ENCODE data around the gene IFNGR1. TPM values are rescaled to one million over a fixed set of nuclear protein-coding genes. Genes with fewer than 3 reads are reported as not detected.

The IFNGR1 gene
- total RNA-seq, 1 experiment from 2014 or later: 19.5 TPM

DNA sequence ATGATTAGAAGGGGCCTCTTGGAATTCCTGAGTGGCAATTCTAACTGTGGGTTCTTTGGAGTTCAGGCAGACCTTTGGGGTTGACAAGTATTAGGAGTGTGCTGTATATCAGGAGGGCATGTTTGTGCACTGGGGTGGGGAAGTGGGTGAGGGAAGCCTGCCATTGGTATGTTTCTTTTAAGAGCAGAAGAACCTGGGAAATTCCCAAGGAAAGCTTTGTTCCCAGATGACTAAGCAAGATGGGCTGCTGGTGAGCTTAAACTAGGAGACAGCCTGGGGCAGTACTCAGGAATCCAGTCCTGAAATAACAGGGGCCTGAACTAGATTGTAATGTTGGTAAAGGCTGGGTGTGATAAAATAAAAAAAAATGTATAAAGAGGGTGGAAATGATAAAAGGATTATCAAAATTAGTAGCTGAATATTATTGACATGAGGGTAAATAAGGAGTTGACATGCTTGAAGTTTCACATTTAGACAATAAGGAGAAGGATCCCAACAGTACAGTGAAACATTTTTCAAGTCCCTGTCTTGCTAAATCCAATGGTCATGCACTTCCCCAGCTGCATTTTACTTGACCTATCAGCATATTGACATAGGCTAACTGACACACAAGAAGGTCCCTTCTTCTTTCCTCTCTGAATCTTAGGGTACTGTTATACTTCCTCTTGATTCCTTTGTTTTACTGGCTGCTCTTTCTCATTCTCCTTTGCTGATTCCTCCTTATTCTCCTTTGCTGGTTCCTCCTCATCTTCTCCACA lies 18.4 kb upstream of the IFNGR1 start:
- peaks cover 66% of the 10 kb centered on the region for H3F3A ChIP-seq (ENCODE audit: insufficient read depth, low read depth)
- H3K27ac ChIP-seq: peak overlapping the region; percentile 92
- no peak overlapping the region for H2AFZ ChIP-seq
- no peaks in the 10 kb centered on the region for H3K79me2 ChIP-seq (ENCODE audit: low read depth)
- intact Hi-C loops (cut with micrococcal nuclease; ENCODE audit: unreplicated experiment): loop anchor here (2.0 kb wide), 2 partner anchors 19 to 23 kb away; partner anchors contain the start of gene IFNGR1
- TF ChIP-seq, protein P1, sequence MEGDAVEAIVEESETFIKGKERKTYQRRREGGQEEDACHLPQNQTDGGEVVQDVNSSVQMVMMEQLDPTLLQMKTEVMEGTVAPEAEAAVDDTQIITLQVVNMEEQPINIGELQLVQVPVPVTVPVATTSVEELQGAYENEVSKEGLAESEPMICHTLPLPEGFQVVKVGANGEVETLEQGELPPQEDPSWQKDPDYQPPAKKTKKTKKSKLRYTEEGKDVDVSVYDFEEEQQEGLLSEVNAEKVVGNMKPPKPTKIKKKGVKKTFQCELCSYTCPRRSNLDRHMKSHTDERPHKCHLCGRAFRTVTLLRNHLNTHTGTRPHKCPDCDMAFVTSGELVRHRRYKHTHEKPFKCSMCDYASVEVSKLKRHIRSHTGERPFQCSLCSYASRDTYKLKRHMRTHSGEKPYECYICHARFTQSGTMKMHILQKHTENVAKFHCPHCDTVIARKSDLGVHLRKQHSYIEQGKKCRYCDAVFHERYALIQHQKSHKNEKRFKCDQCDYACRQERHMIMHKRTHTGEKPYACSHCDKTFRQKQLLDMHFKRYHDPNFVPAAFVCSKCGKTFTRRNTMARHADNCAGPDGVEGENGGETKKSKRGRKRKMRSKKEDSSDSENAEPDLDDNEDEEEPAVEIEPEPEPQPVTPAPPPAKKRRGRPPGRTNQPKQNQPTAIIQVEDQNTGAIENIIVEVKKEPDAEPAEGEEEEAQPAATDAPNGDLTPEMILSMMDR (conservative IDR thresholded peaks at IDR 0.05): no peak
- no peak for TF ChIP-seq EZH2 (IDR thresholded peaks at IDR 0.05; ENCODE audit: low read depth)
- ChIA-PET CTCF (no interaction called here), POLR2A (ENCODE audit: unreplicated experiment) (interaction anchor here (0.6 kb wide), 1 partner anchor 1467 kb away, joined by 3 read pairs; no protein-coding TSS in a partner anchor)
- no peaks in the 10 kb centered on the region for H3K9me2 ChIP-seq (ENCODE audit: insufficient read depth)
- no peak overlapping the region; the same call in 1 of the 2 replicates for H3K4me3 ChIP-seq
- BruUV-seq (replicated peaks): no TSS peak
- H3K4me1 ChIP-seq (replicated peaks; ENCODE audit: insufficient read depth): peaks cover 92% of the 10 kb centered on the region
- no peaks in the 10 kb centered on the region for H3K36me3 ChIP-seq (ENCODE audit: low read depth)
- peak overlapping the region; percentile 49 for H3K4me2 ChIP-seq
- peak; percentile 58 to 93 for DNase-seq
- no peaks in the 10 kb centered on the region for H4K20me1 ChIP-seq (ENCODE audit: insufficient read depth)
- peaks cover 22% of the 10 kb centered on the region; the same call in 1 of the 2 replicates for H3K9me3 ChIP-seq (ENCODE audit: insufficient read depth, low read depth)
- H3K27me3 ChIP-seq (ENCODE audit: insufficient read depth, low read depth): no peaks in the 10 kb centered on the region

DNA sequence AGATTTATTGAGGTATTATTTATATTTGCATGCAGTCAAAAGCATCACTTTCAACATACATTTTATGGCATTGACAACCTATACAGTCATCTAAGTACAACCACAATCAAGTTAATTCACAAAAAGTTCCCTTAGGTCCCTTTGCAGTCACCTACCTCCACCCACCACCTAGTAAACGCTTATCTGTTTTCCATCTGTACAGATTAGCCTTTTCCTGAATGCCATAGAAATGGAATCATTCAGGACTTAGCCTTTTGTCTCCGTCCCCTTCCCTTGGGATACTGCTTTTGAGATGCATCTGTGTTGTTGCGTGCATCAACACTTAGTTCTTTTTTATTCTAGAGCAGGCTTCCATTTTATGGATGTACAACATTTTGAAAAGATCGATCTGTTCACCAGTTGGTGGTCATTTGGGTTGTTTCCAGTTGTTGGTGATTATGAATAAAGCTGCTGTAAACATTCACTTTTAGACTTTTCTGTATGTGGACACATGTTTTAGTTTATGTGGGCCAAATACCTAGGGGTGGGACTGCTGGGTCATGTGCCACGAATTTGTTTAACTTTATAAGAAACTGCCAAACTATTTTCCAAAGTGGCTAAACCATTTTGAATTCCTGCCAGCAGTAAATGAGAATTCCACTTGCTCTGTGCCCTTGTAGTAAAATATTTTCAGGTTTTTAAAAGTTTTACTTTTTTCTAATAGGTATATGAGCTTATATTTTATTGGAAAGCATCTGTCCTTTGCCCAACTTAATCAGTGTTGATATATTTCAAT lies 17.6 kb upstream of the IFNGR1 start:
- intact Hi-C loops (cut with micrococcal nuclease; ENCODE audit: unreplicated experiment): loop anchor here (2.0 kb wide), 2 partner anchors 18 to 24 kb away; partner anchors contain the start of gene IFNGR1
- Histone ChIP-seq H3K27me3 (ENCODE audit: insufficient read depth, low read depth) (no peaks in the 10 kb centered on the region), H4K20me1 (ENCODE audit: insufficient read depth) (no peaks in the 10 kb centered on the region), H3K9me3 (ENCODE audit: insufficient read depth, low read depth) (peaks cover 22% of the 10 kb centered on the region; the same call in 1 of the 2 replicates), H3K79me2 (ENCODE audit: low read depth) (no peaks in the 10 kb centered on the region), H3K4me3 (no peak overlapping the region), H3K36me3 (ENCODE audit: low read depth) (no peaks in the 10 kb centered on the region), H3K9me2 (ENCODE audit: insufficient read depth) (no peaks in the 10 kb centered on the region), H3F3A (ENCODE audit: insufficient read depth, low read depth) (peaks cover 65% of the 10 kb centered on the region), H3K4me2 (peak overlapping the region; percentile 49), H3K4me1 (replicated peaks; ENCODE audit: insufficient read depth) (peaks cover 84% of the 10 kb centered on the region), H3K27ac (peak overlapping the region; percentile 92), H2AFZ (no peak overlapping the region)
- POLR2A ChIA-PET (ENCODE audit: unreplicated experiment): no interaction called here
- no TSS peak for BruUV-seq (replicated peaks)
- CTCF ChIA-PET: no interaction called here
- TF ChIP-seq, protein P1 (conservative IDR thresholded peaks at IDR 0.05): no peak
- no peak for TF ChIP-seq EZH2 (IDR thresholded peaks at IDR 0.05; ENCODE audit: low read depth)
- DNase-seq: peak in 1 of 2 experiments; percentile 66

DNA sequence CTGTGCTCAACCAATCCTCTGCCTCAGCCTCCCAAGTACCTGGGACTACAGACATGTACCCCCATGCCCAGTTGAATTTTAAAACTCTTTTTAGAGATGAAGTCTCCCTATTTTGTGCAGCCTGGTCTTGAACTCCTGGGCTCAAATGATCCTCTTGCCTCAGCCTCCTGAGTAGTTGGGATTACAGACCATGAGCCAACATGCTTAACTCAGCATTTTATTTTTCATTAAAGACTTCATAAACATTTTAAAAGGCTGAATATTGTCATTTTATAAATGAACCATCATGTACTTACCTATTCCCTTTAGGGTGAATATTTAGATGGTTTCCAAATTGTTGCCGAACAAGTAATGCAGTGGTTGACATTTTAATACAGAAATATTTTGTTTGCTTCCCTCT lies 16.5 kb upstream of the IFNGR1 start:
- Histone ChIP-seq H3K79me2 (ENCODE audit: low read depth) (no peaks in the 10 kb centered on the region), H3K9me3 (ENCODE audit: insufficient read depth, low read depth) (peaks cover 22% of the 10 kb centered on the region; the same call in 1 of the 2 replicates), H3F3A (ENCODE audit: insufficient read depth, low read depth) (peaks cover 55% of the 10 kb centered on the region), H3K36me3 (ENCODE audit: low read depth) (no peaks in the 10 kb centered on the region), H2AFZ (no peak overlapping the region), H3K27me3 (ENCODE audit: insufficient read depth, low read depth) (no peaks in the 10 kb centered on the region), H3K4me1 (replicated peaks; ENCODE audit: insufficient read depth) (peaks cover 74% of the 10 kb centered on the region), H3K4me2 (no peak overlapping the region), H3K27ac (peak overlapping the region; percentile 92), H3K9me2 (ENCODE audit: insufficient read depth) (no peaks in the 10 kb centered on the region), H4K20me1 (ENCODE audit: insufficient read depth) (no peaks in the 10 kb centered on the region), H3K4me3 (no peak overlapping the region)
- ChIA-PET POLR2A (ENCODE audit: unreplicated experiment) (no interaction called here), CTCF (no interaction called here)
- intact Hi-C loops (cut with micrococcal nuclease; ENCODE audit: unreplicated experiment): loop anchor here (2.0 kb wide), 2 partner anchors 17 to 25 kb away; partner anchors contain the start of gene IFNGR1
- TF ChIP-seq, protein P1 (conservative IDR thresholded peaks at IDR 0.05): no peak
- no peak for TF ChIP-seq EZH2 (IDR thresholded peaks at IDR 0.05; ENCODE audit: low read depth)
- peak in 1 of 2 experiments; percentile 35 for DNase-seq
- BruUV-seq (replicated peaks): no TSS peak

All from PC-9 (cell line).